GM12865 (cell line): ENCODE measurements around the gene DNAH1.

Experiments used
- DNase-seq: peaks from one replicate; pipeline ENCODE4 v3.0.0; 2010; ENCODE audit warnings: low read depth
- H3K4me3 ChIP-seq: 2 replicates; pipeline ENCODE4 v1.5.1; 2011; ENCODE audit warnings: mild to moderate bottlenecking, low read depth, low read length, control low read depth
- TF ChIP-seq, protein P1 (sequence below): IDR thresholded peaks from 2 replicates; pipeline ENCODE4 v1.5.1; 2011; ENCODE audit warnings: low read length, control low read depth, low read depth, inconsistent platforms; ENCODE audit not compliant: insufficient read depth; ENCODE audit errors: missing control alignments

The DNAH1 gene

DNA sequence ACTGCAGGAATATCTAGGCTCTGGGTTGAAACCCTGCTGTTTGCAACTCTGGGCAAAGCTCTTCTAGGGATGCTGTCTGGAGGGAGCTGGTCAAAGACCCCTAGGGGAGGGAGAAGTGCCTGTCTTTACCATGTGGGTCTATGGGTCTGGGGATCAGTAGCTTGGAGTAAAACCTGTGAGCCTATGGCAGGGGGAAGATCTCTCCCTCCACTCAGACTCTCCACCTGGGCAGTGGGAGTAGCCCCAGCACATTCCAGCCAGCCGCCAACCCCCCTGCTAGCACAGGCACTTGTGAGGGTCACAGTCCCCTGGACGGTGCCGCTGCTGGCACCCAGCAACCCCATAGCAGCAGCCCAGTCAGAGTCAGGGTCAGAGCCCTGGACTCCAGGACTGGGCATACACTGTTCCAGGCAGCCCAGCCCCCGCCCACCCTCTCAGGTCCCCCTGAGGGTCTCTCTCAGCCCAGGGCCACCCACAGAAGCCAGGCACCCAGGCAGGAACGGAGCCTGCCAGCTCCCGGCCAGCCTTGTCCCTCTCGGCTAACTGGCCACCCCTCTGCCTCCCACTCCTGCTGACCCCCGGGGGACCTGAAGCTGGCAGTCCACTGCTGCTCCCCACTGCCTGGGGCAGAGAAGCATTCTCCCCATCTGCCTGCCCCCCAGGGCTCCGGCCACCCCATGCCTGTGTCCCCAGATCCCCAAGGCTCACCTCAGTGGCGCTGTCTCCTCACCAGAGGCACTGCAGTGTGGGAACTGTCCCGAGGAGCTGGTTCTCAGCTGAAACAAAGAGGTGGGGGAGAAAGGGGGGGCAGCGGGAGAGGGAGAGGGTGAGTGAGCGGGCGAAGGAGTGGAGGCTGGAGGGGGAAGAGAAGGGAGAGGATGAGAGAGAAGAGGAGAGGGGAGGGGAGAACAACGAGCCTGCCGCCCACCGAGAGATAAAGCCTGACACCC, 17.7 kb upstream of the DNAH1 start:
- TF ChIP-seq, protein P1, sequence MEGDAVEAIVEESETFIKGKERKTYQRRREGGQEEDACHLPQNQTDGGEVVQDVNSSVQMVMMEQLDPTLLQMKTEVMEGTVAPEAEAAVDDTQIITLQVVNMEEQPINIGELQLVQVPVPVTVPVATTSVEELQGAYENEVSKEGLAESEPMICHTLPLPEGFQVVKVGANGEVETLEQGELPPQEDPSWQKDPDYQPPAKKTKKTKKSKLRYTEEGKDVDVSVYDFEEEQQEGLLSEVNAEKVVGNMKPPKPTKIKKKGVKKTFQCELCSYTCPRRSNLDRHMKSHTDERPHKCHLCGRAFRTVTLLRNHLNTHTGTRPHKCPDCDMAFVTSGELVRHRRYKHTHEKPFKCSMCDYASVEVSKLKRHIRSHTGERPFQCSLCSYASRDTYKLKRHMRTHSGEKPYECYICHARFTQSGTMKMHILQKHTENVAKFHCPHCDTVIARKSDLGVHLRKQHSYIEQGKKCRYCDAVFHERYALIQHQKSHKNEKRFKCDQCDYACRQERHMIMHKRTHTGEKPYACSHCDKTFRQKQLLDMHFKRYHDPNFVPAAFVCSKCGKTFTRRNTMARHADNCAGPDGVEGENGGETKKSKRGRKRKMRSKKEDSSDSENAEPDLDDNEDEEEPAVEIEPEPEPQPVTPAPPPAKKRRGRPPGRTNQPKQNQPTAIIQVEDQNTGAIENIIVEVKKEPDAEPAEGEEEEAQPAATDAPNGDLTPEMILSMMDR, result no peak
- no peak overlapping the region for H3K4me3 ChIP-seq
- no peak for DNase-seq

DNA sequence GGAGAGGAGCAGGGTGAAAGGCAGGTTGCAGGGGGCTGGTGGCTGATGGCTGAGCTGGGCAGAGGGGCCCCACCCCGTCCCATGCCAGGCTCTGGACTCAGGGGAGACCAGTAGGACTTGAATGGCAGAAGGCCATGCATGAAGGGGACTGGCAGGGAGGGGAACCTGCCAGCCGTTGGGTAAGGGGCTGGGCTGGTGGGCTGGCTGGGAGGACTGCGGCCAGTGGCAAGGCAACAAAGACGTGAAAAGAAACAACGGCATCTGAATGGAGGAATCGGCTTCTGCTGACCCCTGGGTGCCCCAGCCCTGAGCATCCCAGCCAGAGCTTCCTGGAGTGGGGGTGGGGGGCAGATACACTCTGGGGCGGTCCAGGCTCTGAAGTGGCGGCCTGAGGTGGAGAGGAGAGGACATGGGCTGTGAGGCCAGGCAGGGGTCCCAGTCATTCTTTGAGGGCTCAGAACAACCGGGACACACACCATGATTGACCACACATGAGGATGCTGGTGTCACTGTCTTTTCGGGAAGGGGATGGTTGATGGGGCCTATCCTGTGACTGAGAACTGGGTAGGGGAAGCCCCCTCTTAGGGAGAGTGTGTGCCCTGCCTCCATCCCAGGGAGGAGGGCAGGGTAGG, 16.8 kb upstream of the DNAH1 start:
- TF ChIP-seq, protein P1, result no peak
- no peak for DNase-seq
- H3K4me3 ChIP-seq, result no peak overlapping the region

DNA sequence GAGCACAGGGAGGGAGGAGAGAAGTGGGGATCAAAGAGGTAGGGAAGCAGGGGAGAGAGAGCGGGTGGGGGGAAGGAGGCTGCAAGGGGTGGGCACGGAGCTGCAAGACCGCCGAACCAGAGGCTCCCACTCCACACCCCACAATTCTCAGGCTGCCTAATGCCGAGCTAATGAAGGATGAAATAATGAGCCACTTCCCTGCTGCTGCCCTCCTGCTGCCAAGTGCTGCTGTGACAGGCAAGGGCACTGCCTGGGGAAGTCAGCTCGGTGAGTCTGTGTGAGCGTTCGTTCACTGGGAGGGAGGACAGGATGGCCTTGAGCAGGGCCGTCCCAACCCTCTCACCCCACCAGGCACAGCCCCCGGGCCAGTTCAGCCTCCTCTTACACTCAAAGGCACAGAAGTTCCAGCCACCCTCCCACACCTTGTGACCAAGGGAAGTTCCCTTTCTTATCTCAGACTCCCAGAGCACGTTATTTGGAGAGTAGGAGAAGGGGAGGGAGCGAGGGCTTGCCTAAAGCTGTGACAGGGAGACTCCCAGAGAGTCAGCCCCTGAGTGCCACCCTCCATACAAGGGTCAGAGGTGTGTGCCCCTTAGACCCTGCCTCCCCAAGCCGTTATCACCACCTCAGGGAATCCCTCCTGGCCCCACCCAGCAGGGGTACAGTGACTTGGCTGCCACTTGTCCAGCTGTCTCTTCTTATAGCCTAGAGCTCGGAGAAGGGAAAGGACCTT, 16.1 kb upstream of the DNAH1 start:
- DNase-seq, result no peak
- TF ChIP-seq, protein P1, result no peak
- no peak overlapping the region for H3K4me3 ChIP-seq

DNA sequence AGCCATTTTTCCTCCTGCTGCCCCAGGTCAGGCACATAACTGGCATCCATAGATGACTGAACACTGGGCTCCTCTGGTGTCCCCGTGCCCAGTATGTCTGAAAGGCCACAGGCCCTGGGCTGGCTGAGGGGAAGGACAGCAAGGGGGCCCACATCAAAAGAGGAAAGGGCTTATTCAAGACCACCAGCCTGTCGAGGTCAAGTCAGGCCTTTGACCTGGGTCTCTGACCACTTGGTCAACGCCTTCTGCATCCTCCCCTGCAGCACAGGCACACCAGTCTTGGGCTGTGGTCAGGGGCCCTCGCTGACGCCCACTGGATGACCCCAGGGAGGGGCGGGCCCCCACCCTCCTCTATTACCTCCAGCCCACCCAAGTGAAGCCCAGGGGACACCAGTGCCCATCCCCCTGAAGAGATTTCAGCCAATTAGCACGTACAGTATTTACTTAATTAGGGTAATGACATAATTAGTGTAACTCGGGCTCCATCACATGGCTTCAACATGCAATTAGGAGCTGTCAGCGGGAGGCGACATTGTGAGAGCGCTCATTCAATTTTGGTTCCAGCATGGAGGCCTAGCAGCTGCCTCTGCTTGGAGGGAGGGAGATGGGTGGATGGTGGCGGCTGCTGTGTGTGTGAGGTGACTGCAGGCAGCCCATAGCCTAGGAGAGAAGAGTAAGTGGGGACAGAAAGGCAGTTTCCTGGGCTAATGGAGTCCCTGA, 13.5 kb upstream of the DNAH1 start:
- H3K4me3 ChIP-seq, result no peak overlapping the region
- TF ChIP-seq, protein P1, result no peak
- DNase-seq, result no peak

DNA sequence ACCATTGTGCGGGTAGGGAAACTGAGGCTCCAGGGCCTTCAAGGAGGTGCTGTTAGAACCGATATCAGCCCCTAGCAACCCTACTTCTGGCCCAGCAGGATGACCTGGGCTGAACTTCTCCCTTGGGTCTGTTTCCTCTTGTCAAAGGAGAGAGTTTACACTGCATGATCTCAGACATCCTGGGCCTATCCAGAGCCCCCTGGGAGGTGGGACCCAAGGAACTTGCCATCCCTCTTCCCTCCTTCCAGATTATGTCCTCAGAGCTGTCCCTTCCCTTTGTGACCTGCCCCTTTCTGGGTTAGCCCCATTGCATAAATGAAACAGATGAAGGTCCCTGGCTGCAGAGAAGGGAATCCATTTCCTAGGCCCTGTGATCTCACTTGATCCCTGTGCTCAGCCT, 12.3 kb upstream of the DNAH1 start:
- DNase-seq, result no peak
- no peak overlapping the region for H3K4me3 ChIP-seq
- TF ChIP-seq, protein P1, result no peak

DNA sequence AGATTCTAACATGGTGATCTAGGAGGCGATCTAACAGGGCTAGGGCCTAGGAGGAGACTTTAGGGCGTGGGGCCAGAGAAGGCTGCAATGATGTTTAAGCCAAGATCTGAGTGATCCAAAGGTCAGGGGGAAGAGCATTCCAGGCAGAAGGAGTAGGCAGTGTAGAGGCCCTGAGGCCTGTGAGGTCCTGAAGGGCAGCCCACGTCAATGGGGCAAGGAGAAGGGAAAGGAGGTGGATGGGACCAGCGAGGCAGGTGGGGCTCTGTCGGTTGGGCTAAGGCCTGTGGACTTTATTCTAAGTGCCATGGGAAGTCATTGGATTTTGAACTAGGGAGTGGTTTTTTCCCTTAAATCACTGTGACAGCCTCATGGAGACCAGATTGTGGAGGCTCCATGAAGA, 10.2 kb upstream of the DNAH1 start:
- no peak for DNase-seq
- H3K4me3 ChIP-seq, result no peak overlapping the region
- TF ChIP-seq, protein P1, result no peak
